Measurements from ENCODE around the gene NUDC.

DNA sequence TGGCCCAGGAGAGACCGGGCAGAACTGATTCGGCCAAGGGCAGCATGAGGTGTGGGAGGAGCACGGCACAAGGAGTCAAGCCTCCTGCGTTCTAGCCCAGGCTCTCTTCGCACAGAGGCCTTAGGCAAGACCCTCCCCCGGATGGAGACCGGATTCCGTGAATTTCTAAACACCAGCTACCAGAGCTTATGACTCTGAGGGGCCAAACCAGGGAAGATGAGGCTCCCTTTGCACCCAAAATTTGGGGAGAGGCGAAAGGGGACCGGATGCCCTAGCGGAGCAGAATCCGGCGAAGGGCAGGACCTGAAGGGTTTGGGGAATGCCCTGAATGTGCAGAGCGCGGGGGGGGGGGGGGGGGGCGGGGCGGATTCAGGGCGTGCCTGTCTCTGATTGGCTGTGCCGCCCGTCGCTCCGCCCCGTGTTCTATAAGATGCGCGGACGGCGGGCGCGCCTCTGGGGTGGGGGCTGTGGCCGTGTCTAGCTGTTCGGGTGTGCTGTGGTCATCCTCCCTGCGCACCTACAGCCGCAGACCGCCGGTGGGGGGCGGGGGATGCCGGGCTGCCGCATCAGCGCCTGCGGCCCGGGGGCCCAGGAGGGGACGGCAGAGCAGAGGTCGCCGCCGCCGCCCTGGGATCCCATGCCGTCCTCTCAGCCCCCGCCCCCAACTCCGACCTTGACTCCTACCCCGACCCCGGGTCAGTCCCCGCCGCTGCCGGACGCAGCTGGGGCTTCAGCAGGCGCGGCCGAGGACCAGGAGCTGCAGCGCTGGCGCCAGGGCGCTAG is 71.9 kb downstream of the NUDC start, which contains the start of gene TRNP1:
- TF ChIP-seq, protein P1, sequence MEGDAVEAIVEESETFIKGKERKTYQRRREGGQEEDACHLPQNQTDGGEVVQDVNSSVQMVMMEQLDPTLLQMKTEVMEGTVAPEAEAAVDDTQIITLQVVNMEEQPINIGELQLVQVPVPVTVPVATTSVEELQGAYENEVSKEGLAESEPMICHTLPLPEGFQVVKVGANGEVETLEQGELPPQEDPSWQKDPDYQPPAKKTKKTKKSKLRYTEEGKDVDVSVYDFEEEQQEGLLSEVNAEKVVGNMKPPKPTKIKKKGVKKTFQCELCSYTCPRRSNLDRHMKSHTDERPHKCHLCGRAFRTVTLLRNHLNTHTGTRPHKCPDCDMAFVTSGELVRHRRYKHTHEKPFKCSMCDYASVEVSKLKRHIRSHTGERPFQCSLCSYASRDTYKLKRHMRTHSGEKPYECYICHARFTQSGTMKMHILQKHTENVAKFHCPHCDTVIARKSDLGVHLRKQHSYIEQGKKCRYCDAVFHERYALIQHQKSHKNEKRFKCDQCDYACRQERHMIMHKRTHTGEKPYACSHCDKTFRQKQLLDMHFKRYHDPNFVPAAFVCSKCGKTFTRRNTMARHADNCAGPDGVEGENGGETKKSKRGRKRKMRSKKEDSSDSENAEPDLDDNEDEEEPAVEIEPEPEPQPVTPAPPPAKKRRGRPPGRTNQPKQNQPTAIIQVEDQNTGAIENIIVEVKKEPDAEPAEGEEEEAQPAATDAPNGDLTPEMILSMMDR (conservative IDR thresholded peaks at IDR 0.05; ENCODE audit: low read length): no peak
- TF ChIP-seq EZH2phosphoT487 (IDR thresholded peaks at IDR 0.05; ENCODE audit: borderline replicate concordance): no peak
